ENCODE results near the gene TBC1D25.

GRCh38 chrX:48504261-48504660, 35.3 kb upstream of the TBC1D25 start:
- no peak for TF ChIP-seq CTCF (IDR thresholded peaks at IDR 0.05)
- no peak for TF ChIP-seq POLR2A (IDR thresholded peaks at IDR 0.05)

Data from esophagus squamous epithelium (tissue), 4 donors.